Daoy (cell line): Measurements from ENCODE around the gene KRTAP10-2. TPM values are rescaled to one million over a fixed set of nuclear protein-coding genes. Genes with fewer than 3 reads are reported as not detected.

Experiments used
- DNase-seq: peaks from one replicate; pipeline ENCODE4 v3.0.0-alpha.2; 2015; ENCODE audit warnings: low read depth
- total RNA-seq: library from RNA; depleted of rRNA; stranded (reverse); fragments of >200 nt; shearing (Covaris generic); gene quantifications from 2 replicates; pipeline ENCODE4 v1.2.3, GENCODE V29; 2014

Gene KRTAP10-2
- total RNA-seq, 1 experiment from 2014 or later = not detected

DNA sequence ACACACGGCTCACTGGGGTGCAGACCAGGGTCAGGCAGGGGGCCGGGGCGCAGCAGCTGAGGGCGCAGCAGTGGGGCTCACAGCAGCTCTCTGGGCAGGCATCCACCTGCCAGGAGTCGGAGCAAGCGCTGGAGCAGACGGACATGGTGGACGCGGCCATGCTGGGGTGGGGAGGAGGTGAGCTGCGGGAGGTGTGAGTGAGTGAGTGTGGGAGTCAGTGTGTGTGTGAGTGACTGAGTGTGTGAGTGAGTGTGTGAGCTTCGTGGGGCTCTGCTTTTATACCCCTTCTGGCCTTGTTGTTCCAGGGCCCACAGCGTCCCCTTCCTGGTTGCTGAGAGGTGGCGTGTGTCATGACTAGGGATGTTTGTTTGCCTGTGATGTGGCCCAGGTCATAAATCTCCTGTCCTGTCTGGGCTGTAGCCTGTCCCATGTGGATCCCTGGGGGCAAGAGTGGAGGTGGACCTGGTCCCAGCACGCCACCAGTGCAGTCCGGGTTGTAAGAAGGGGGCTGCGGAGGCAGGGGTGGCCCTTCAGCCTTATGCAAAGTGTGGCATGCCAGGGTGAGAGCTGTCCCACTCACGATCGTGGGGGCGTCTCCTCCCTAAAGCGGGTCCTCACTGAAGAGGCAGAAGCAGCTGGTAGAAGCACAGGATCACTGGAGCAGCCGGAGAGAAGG, 11.2 kb downstream of the KRTAP10-2 start, which contains the start of gene KRTAP10-1:
Gene KRTAP10-1 (minus strand): TSS at position 205 of the 676 bp plus-strand sequence. CDS start 45 bp downstream, at position 160.
- DNase-seq = peak; percentile 3

DNA sequence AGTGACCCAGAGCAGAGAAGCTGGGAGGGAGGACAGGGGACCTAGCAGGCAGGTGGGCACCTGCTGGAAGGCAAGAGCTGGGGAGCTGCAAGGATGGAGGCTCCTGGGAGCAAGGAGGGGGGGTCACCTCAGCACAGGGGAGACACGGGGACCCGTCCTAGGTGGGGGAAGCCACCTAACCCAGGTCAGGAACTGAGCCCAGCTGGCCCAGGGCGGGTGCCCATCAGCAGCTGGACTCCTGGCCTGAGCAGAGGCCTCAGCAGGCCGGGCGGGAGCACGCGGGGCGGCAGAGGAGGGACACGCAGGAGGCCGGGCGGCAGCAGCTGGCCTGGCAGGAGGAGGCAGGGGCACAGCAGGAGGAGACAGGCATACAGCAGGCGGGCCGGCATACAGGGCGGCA, 12.3 kb downstream of the KRTAP10-2 start:
- DNase-seq = peak; percentile 2

DNA sequence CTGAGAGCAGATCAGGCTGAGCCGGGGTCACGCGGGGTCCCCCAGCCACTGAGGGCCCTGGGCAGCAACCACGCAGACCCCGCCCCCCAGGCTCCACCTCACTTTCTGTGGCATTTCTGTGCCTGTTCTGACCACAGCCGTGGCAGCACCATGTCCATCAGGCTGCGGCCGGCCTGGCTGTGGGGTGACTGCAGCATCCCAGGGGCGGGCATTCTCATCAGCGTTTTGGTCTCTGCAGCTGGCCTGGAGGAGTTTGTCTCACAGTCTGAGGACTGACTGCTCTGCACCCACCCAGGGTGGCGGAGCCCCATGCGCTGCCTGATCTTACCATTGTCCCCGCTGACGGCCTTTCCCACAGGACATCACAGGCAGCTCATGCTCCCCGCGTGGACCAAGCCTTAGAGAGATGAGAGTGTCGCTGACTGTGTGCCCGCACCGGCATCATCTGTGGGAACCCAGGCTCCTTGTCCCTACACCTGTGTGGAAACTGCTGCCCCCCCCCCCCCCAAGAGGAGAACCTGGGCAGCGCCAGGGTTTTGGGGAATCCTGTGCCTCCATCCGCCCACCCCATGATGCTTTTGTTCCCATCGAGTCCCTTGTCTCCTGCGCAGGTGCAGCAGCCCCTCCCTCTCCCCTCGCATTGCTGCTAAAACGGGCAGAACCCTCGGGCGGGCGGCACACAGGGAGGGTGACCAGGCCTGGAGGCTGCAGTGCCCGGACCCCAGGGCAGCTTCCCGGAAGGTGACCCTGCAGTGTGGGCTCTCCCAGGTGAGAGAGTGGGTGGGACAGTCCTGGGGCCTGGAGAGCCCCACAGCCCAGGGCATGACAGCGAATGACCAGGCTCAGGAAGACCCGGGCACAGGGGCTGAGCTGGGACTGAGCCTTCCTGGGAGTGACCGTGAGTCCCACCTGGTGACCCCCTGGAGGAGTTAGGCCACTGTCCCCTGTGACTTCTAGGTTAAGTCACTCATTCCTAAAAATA, 13.1 kb downstream of the KRTAP10-2 start:
- peak; percentile 1 for DNase-seq

DNA sequence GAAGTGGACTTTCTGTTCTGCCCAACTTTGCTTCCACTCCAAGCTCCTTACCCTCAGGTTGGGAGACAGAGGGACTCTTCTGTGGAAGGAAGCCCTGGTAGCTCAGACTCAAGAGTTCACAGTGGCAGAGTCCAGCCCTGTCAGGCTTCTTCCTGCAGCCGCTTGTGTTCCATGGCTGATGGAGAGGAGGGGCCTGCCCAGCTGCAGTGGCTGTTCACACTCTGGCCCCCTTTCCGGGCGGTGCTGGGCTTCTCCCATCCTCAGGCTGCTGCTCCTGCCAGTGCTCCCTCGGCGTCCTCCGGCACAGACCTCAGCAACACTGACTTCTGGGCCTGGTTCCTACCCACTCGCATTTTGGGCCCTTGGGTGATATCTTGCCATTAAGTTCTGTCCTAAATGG, 15.3 kb downstream of the KRTAP10-2 start:
- DNase-seq = no peak

DNA sequence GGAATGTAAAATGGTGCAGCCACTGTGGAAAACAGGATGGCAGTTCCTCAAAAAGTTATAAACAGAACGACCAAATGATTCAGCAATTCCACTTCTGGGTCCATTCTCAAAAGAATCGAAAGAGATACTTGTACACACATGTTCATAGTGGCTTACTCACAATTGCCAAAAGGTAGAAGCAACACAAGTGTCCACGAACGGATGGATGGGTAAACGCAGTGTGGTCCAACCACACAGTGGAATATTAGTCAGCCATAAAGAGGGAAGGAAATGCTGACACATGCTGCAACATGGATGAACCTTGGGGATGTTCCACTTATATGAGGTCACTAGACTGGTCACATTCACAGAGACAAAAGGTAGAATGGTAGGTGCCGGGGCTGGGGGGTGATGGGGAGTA, 16.6 kb downstream of the KRTAP10-2 start:
- no peak for DNase-seq

DNA sequence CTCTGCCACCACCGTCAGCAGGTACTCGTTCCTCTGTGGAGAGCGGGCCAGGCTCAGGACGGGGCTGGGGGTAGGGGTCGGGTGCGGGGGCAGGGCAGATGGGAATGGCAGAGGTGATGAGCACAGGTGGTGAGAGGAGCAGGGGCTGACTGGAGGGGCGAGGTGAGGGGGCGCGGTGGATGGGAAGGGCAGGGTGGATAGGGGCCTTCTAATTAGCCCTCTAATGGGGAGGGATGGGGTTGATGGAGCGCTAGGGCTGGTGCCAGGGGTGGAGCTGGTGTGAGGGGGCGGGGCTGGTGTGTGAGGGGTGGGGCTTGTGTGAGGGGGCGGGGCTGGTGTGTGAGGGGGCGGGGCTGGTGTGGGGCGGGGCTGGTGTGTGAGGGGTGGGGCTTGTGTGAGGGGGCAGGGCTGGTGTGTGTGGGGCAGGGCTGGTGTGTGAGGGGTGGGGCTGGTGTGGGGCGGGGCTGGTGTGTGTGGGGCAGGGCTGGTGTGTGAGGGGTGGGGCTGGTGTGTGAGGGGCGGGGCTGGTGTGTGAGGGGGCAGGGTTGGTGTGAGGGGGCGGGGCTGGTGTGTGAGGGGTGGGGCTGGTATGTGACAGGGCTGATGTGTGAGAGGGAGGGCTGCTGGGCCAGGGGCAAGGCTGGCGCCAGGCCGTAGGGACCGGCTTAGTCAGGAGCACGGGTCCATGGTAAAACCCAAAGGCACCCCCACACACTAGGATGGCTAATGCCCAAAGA, 17.2 kb downstream of the KRTAP10-2 start:
- DNase-seq = no peak

DNA sequence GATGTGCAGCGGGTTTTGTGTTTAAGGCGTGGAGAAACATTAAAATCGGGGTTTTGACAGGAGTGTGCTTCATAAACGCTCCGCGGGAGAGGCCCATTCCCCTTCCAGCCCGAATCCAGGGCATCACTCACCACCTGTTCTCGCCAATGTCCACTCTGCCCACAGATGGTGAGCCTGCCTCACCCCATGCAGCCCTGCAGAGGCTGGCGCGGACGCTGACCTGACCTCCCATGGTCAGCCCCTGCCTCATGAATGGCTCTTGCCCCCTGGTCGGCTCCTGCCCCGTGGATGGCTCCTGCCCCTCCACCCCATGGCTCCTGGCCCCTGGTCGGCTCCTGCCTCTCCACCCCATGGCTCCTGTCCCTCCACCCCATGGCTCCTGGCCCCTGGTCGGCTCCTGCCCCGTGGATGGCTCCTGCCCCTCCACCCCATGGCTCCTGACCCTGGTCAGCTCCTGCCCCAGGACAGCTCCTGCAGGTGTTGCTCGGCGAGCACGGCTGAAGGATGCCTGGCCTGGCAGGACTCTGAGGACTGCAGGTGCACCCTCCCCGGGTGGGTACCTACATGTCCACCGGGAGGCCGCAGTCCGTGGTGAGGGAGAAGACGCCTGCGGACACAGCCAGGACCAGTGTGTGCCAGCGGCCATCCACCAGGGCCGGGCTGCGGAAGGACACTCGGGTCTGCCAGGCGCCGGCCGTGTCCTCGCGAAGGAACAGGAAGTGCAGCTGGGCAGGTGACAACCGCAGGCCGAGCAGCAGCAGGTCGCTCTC, 18.0 kb downstream of the KRTAP10-2 start:
- DNase-seq = no peak

DNA sequence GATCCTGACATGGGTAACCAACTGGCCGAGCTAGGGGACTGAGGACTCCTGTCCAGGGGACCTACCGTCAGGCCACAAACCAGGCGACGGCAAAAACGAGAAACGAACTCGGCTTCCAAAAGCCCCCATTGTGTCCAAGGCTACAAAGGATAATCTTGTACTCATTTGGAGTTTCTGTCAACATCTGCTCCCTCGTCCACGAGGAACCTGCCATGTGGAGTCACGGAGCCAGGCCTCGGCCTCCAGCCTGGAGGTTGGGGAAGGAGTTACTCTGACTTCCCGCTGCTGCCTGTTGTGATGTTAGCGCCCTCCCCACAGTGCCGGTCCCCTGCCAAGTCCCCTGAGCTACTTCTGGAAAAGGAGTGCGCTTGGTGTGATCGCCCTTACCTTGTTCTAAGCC, 18.6 kb downstream of the KRTAP10-2 start:
- no peak for DNase-seq

DNA sequence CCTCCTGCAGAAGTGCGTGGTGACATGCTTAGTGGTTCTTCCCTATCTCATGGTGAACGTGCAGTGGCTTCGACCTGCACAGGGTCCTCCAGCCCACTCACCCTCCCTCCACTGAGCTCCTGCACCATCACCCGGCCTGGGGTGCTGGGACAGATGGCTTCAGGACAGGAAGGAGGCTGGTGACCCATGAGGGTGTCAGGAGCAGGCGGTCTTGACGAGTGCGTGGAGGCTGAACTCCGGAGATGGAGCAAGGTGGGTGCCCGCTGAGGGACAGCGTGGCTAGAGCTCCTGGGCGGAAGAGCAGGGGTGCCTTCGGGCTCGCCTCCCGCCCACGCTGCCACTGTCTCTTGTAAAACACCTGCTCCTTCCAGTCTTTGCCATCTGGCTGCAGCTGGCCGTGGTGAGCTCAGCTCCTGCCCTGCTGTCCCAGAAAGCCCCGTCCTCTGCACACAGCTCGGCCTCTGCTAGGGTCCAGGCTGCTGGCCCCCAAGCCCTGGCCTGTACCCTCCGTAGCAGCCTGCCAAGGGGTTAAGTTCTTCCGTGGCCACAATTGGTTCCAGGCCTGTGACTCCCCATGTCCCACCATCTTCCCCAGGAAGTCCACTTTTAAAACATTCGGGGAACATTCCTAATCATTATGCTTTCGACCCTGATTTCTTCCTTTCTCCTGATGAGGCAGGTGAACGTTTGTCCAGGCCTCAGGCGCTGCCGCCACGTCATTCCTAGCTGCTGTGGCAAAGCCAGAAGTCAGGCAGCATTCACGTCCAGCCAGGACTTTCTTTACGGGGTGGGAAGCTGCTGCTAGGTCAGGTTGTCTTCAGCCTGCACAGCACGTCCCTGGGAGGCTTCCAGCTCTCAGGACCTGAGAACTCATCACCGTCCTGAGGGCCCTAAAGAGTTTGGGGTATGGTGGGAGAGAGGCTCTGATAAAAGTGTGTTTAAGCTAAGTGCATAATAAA, 19.4 kb downstream of the KRTAP10-2 start:
- DNase-seq = no peak

DNA sequence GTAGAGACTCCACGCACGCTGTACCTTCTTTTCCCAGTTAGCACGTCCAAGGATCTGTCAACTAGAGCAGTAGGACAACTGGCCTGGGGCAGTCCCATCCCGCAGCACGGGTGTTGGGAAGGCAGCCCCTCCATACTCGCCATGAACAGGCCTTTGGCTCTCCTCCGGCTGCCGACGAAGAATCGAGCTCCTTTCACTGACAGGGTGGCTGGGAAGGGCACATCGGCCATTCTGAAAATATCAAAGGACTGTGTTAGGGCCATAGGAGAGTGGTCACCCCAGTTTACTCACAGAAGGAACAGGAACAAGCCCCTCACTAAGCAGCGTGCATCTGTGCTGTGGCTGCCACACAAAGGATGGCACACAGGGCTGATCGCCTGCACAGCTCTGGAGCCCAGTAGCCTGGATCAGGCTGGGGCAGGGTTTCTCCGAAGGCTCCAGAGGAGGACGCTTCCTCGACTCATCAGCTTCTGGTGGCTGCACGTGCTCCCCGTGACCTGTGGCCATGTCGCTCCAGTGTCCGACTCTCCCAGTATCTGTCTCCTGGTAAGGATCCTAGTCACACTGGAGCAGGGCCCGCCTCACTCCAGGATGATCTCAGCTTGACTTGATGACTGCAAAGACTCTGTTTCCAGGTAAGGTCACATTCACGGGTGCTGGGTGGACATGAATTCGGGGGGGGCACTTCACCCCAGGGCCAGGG, 20.3 kb downstream of the KRTAP10-2 start:
- DNase-seq = no peak

DNA sequence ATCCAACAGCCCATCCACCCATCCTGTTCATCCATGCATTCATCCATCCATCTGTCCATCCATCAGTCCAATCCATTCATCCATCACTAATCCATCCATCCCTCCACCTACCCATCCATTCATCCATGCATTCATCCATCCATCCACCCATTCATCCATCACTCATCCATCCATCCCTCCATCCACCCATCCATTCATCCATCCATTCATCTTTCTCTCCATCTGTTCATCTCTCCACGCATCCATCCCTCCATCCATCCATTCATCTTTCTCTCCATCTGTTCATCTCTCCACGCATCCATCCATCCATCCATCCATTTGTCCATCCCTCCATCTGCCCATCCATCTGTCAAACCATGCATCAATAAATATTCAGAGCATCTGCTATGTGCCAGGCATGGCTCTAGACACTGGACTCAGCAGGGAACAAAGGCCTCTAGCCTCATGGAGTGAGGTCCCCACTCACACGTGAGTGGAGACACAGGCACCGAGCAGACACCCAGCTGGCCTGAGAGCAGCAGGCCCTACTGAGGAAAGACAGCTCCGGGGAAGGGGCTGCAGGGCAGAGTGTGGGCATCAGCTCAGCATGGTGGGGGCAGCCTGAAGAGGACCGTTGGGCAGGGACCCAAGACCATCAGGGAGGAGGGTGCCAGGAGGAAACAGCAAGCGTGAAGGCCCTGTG, 20.9 kb downstream of the KRTAP10-2 start:
- no peak for DNase-seq

DNA sequence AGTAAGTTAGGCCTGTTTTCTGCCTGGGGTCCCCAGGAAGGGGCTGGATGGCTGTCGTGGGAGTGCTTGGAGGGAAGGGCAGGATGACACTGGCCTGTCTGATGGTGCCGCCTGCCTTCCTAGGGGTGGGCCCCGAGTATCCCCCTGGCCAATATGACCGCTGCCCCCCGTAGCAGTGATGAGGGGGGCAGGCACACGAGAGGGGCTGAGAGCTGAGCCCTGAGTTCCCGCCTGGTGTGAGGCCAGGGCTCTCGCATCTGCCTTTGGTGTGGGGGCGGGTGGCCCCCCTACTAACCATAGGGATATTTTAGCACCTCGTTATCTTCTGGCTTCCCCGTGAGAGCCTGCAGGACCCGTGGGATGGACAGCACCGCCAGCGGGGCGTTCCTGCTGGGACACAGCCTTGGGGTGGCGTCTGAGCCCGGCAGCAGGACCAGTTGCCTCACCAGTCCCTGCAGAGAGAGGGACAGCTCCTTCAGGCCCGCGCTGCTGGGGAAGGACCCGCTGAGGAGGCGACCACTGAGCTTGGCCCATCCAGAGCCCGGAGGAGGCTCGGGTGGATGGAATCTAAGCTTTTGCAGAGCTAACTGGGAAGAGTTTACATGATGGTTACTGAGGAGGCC, 21.7 kb downstream of the KRTAP10-2 start:
- no peak for DNase-seq

DNA sequence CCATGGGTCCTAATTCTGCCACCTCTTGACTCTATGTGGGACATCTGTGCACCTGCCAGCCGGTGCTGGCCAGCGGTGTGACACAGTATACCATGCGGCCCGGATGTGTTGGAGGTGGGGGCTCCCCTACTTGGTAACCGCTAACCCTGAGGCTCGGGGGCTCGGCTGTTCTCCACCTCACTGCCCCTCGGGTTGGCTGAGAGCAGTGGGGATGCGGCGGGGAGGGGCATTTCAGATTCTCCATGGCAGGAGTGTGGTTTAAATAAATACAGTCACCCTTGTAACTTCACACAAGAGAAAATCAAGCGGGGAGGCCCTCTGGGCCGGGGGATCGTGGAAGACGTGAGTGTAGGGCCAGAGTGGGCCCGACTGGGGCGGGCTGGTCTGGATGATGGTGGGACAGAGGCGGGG, 22.3 kb downstream of the KRTAP10-2 start:
- no peak for DNase-seq

DNA sequence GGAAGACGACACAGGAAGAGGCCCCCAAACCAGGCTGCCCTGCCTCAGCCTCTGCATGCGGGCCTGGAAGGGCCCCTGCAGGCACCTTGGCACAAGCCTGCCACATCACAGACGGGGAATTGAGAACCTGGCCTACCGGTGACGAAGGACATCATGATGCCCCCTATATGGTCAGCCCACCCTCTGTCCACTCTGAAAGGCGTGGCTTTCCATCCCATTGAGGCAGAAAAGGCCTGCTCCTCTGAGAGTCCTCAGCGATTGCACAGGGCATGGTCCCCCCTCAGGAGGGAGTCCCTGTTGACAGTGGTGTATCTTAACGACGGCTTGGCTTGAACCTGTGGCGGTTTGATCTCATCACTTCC, 22.7 kb downstream of the KRTAP10-2 start:
- no peak for DNase-seq

DNA sequence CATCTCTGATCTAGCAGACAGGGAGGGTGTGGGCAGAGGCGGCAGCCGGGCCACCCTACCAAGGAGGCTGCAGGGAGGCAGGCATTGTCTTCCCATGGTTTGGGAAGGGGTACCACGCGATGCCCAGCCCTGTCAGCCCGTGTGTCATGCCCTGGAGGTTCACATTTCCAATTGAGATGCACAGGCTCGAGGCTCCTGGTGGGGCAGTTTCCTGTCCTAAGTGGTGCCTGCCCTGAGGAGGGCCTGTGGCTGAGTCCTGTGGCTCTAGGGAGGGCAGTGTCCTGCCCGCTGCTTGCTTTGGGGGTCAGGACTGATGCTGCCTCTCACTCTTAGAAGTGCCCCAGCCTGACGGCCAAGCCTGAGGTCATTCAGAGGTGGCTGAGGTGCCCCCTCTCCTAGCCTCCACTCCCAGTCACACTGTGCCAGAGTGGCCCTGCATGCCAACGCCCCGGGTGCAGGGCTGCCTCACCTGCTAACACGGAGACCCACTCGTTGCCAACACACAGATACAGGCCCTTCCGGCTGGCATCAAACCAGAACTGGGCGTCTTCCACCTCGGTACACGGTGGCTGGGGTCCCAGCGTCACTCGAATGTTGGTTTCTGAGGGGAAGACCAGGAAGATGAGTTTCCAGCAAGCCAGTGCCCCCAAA, 23.2 kb downstream of the KRTAP10-2 start:
- DNase-seq = no peak

DNA sequence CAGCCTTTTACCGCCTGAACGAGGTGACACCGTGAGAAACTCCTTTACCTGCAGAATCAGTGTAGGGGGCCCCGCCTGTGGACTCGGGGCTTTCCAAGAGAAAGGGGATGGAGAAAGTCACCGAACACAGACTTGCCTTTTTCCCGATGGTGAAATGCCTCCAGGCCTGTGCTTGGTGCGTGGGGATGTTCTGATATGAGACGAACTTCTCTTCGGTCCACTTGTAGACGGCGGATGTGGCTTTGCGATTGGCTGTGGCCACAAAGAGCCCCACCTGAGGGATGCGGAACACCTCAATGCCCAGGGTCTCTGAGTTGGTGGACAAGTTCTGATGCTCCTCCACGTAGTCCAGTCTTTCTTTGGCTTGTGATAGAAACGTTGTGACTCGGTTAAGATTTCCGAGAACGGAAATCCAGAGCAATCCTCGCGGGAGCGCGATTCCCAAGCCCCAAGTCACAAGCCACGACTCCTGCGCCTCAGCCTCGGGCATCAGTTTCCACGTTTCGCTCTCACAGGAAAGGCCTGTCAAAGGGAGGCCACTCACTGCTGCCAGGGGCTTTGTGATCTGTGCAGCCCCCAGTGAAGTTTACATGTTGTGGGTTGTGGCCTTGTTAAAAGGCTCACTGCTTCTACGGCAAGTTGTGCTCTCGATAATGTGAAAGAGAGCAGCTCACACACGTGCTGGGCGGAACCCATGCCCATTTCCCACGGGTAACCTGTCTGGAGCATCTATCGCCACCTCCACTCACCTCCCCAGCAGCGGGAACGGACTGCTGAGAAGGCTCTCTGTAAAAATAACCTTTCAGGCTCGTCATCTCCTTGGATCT, 23.9 kb downstream of the KRTAP10-2 start:
- no peak for DNase-seq
